OCI-LY3 (cell line): ENCODE measurements around the gene PPP1R12B.
"Not testable (repeated sequence)": the region's sequence is repeated elsewhere in the genome, so short reads cannot be mapped to it uniquely, and the experiment has no call there.

Experiments
- EZH2phosphoT487 ChIP-seq: fragments of 200-600 bp; shearing (Covaris generic); IDR thresholded peaks from 2 replicates; pipeline ENCODE4 v1.6.1; 2018; ENCODE audit warnings: antibody characterized with exemption, mixed run types, low read depth
- TF ChIP-seq, protein P1 (sequence below): fragments of 200-600, 300-600 bp; sonication (generic); IDR thresholded peaks from 2 replicates; pipeline ENCODE4 v1.5.1; 2014; ENCODE audit warnings: antibody characterized with exemption, low read length, low read depth

DNA sequence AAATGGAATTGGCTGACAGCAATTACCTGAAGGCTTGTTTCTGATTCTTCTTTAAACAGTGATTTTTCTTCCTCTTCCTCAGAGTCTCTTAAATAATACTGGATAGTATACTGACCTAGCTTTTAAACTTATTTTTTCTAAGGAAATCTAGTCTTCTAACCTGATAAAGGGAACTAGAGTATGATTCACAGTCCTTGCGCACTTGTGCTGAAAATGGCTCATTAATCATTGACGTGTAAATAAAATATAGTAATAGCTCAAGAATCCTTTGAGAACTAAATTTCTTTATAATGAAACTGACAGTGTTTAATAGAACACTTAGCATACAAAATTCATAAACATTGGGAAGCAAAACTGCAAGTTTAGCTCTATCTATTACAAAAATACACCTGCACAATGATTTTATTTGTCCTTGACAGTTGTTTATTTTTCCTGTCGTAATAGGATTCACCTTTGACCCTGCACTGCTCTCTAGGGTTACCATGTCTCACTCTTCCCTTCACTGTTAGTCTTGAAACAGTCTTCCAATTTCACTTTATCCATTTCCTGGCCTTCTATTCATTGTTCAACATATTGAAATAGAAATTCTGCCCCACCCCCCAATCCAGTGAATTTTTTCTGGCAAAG, 117.3 kb downstream of the PPP1R12B start:
- TF ChIP-seq, protein P1, sequence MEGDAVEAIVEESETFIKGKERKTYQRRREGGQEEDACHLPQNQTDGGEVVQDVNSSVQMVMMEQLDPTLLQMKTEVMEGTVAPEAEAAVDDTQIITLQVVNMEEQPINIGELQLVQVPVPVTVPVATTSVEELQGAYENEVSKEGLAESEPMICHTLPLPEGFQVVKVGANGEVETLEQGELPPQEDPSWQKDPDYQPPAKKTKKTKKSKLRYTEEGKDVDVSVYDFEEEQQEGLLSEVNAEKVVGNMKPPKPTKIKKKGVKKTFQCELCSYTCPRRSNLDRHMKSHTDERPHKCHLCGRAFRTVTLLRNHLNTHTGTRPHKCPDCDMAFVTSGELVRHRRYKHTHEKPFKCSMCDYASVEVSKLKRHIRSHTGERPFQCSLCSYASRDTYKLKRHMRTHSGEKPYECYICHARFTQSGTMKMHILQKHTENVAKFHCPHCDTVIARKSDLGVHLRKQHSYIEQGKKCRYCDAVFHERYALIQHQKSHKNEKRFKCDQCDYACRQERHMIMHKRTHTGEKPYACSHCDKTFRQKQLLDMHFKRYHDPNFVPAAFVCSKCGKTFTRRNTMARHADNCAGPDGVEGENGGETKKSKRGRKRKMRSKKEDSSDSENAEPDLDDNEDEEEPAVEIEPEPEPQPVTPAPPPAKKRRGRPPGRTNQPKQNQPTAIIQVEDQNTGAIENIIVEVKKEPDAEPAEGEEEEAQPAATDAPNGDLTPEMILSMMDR, result not testable (repeated sequence)
- not testable (repeated sequence) for TF ChIP-seq EZH2phosphoT487
